ENCODE measurements around the gene ZNF708. TPM values are rescaled to one million over a fixed set of nuclear protein-coding genes. Genes with fewer than 3 reads are reported as not detected.

The ZNF708 gene
- total RNA-seq (2022; extraction: Qiagen RNA extraction; ENCODE audit: low read depth): 0.88 to 1.3 TPM (median 1.2 TPM) in 5 replicates

DNA sequence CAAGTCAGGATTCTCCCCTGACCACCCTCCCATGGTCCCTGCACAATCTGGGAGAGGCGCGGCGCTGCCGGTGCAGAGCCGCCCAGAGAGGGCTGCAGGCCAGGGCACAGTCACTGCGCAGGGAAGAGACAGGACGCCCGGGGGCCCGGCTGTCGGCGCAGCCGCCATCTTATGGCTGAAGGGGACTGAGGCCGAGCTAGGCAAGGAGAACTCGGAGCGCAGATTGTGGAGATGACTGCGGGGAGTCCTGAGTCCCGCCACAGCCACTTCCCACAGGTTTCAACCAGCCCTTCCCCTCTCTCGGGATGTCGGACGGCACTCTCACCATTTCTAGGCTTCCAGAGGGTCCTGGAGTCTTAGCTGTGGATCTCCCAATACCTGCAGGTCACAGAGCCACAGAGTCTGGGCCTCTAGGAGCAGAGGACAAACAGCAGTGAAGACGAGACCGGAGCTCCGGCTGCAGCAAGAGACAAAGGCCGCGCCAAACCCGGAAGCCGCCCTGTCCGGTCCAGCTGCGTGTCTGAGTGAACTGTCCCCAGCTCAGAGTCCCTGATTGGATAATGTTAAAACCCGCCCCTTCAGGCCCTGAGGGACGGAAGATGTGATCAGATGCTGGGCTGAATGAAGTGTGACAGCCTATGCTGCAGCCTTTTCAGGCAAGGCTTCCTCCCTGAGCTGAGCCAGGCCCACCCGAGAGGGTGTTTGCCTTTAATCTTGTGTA lies at the start of gene ZNF708:
TSS of gene ZNF708 (minus strand) at position 526 of the 721 bp plus-strand sequence. CDS start at position 328, 198 bp downstream.

DNA sequence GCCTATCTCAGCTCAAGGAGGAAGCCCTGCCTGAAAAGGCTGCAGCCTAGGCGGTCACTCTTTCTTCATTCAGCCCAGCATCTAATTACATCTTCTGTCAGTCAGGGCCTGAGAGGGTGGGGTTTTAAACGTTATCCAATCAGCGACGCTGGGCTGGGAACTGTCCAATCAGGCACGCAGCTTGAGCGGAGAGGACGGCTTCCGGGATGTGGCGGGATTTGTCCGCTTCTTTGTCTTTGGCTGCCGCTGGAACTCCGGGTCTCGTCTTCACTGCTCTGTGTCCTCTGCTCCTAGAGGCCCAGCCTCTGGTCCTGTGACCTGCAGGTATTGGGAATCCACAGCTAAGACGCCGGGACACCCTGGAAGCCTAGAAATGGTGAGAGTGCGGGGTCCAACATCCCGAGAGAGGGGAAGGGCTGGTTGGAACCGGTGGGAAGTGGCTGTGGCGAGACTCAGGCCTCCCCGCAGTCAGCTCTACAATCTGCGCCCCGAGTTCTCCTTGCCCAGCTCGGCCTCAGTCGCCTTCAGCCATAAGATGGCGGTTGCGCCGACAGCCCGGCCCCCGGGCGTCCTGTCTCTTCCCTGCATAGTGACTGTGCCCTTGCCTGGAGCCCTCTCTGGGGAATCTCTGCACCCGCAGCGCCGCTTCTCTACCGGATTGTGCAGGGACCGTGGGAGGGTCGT lies 29.7 kb upstream of the ZNF708 start, which contains the start of gene ZNF738:
TSS of gene ZNF738 (plus strand) at position 233 of the 684 bp plus-strand sequence. CDS start at position 374, 141 bp downstream.

Other genes starting within 250 kb of the ZNF708 start
- gene ZNF714, start 247.2 kb downstream of the ZNF708 start, total RNA-seq (2022; extraction: Qiagen RNA extraction; ENCODE audit: low read depth): 2.8 to 4.2 TPM (median 2.9 TPM) in 5 replicates
- 3.9 to 5.3 TPM (median 4.8 TPM) in 5 replicates for gene ZNF431, start 187.4 kb downstream of the ZNF708 start, total RNA-seq (2022; extraction: Qiagen RNA extraction; ENCODE audit: low read depth)
- 0.42 to 1.0 TPM (median 0.88 TPM) in 5 replicates for gene ZNF738, start 29.6 kb upstream of the ZNF708 start, total RNA-seq (2022; extraction: Qiagen RNA extraction; ENCODE audit: low read depth)
- gene ZNF493, start 67.7 kb upstream of the ZNF708 start, total RNA-seq (2022; extraction: Qiagen RNA extraction; ENCODE audit: low read depth): 0.05 to 0.55 TPM in 2 of 5 replicates, not detected in the others
- gene ZNF429, start 176.2 kb upstream of the ZNF708 start, total RNA-seq (2022; extraction: Qiagen RNA extraction; ENCODE audit: low read depth): not detected in 5 replicates

Data from A549 treated with GW870086 at 1 μM for 4 hours (cell line).